GM23338 (cell line): ENCODE results near the gene MLKL. TPM values are rescaled to one million over a fixed set of nuclear protein-coding genes. Genes with fewer than 3 reads are reported as not detected.

Experiments used
- ATAC-seq: fragments of 200-7000 bp; cut with Tn5 transposase; 3 replicates; pipeline ENCODE4 v1.9.1; 2020
- DNase-seq: peaks from one replicate; pipeline ENCODE4 v3.0.0-alpha.2; 2015; ENCODE audit warnings: low spot score
- H2AFZ ChIP-seq: fragments of 200-600 bp; sonication (generic); 2 replicates; pipeline ENCODE4 v1.8.0; 2016; ENCODE audit warnings: antibody characterized with exemption, mild to moderate bottlenecking, moderate library complexity
- H3F3A ChIP-seq: fragments of 200-600 bp; sonication (generic); replicated peaks from 2 replicates; pipeline ENCODE4 v1.8.0; 2017; ENCODE audit warnings: antibody characterized with exemption, mixed run types, low read depth
- H3K27ac ChIP-seq: fragments of 200-600 bp; sonication (generic); 2 replicates; pipeline ENCODE4 v1.6.1; 2016; ENCODE audit warnings: low read depth
- H3K27me3 ChIP-seq: fragments of 200-600 bp; sonication (generic); 2 replicates; pipeline ENCODE4 v1.8.0; 2016; ENCODE audit warnings: mild to moderate bottlenecking, mixed run types, moderate library complexity; ENCODE audit not compliant: insufficient read depth
- H3K36me3 ChIP-seq: fragments of 200-600 bp; sonication (generic); 2 replicates; pipeline ENCODE4 v1.8.0; 2016; ENCODE audit warnings: mild to moderate bottlenecking; ENCODE audit not compliant: insufficient read depth
- H3K4me1 ChIP-seq: fragments of 200-600 bp; sonication (generic); 2 replicates; pipeline ENCODE4 v1.8.0; 2016; ENCODE audit warnings: mild to moderate bottlenecking, moderate library complexity; ENCODE audit not compliant: insufficient read depth
- H3K4me2 ChIP-seq: fragments of 200-600 bp; sonication (generic); 2 replicates; pipeline ENCODE4 v1.7.1; 2017; ENCODE audit warnings: mixed run types
- H3K4me3 ChIP-seq: fragments of 200-600 bp; sonication (generic); 2 replicates; pipeline ENCODE4 v1.6.1; 2016; ENCODE audit warnings: mixed run types
- H3K79me2 ChIP-seq: fragments of 200-600 bp; sonication (generic); replicated peaks from 2 replicates; pipeline ENCODE4 v1.8.0; 2017; ENCODE audit warnings: mild to moderate bottlenecking; ENCODE audit not compliant: insufficient read depth
- H3K9me2 ChIP-seq: fragments of 200-600 bp; sonication (generic); 2 replicates; pipeline ENCODE4 v1.8.0; 2017; ENCODE audit not compliant: insufficient read depth
- H4K20me1 ChIP-seq: fragments of 200-600 bp; sonication (generic); replicated peaks from 2 replicates; pipeline ENCODE4 v1.8.0; 2017; ENCODE audit warnings: mild to moderate bottlenecking; ENCODE audit not compliant: insufficient read depth
- H3K27ac Mint-ChIP-seq: 2 replicates; pipeline ENCODE4 v1.8.0; 2020; ENCODE audit warnings: inconsistent platforms, mild to moderate bottlenecking, moderate library complexity, mixed read lengths
- H3K27me3 Mint-ChIP-seq: 3 replicates; pipeline ENCODE4 v1.8.0; 2022; ENCODE audit warnings: low read depth, mild to moderate bottlenecking, moderate library complexity, mixed read lengths, inconsistent platforms; ENCODE audit not compliant: insufficient read depth, poor library complexity
- H3K36me3 Mint-ChIP-seq: 3 replicates; pipeline ENCODE4 v1.8.0; 2021; ENCODE audit warnings: low read depth, mild to moderate bottlenecking, inconsistent platforms, moderate library complexity, mixed read lengths
- H3K4me1 Mint-ChIP-seq: 3 replicates; pipeline ENCODE4 v1.8.0; 2020; ENCODE audit warnings: mild to moderate bottlenecking, inconsistent platforms, mixed read lengths
- H3K4me3 Mint-ChIP-seq: 3 replicates; pipeline ENCODE4 v1.8.0; 2021; ENCODE audit warnings: moderate library complexity, mild to moderate bottlenecking, inconsistent platforms, mixed read lengths
- H3K9me3 Mint-ChIP-seq: 3 replicates; pipeline ENCODE4 v1.8.0; 2020; ENCODE audit warnings: moderate library complexity, mild to moderate bottlenecking, inconsistent platforms, mixed read lengths
- CREB1 ChIP-seq: fragments of 250-450 bp; sonication (Bioruptor Pico); IDR thresholded peaks from 2 replicates; pipeline ENCODE4 v1.5.0; 2020; ENCODE audit warnings: low read depth, mild to moderate bottlenecking, moderate library complexity
- EZH2phosphoT487 ChIP-seq: fragments of 200-600 bp; sonication (generic); IDR thresholded peaks from one replicate; pipeline ENCODE4 v1.8.1; 2018; ENCODE audit warnings: antibody characterized with exemption; ENCODE audit not compliant: unreplicated experiment
- JUNB ChIP-seq: IDR thresholded peaks from one replicate; pipeline ENCODE4 v1.6.1; 2016; ENCODE audit warnings: antibody characterized with exemption; ENCODE audit not compliant: unreplicated experiment
- POLR2AphosphoS5 ChIP-seq: IDR thresholded peaks from 2 replicates; pipeline ENCODE4 v1.6.1; 2016; ENCODE audit warnings: antibody characterized with exemption, low read depth
- STAT1 ChIP-seq: IDR thresholded peaks from one replicate; pipeline ENCODE4 v1.6.1; 2016; ENCODE audit warnings: antibody characterized with exemption; ENCODE audit not compliant: unreplicated experiment
- ZNF114 ChIP-seq: fragments of 250-450 bp; sonication (Bioruptor Pico); IDR thresholded peaks from 2 replicates; pipeline ENCODE4 v1.5.0; 2020; ENCODE audit warnings: mild to moderate bottlenecking, moderate library complexity
- ZNF331 ChIP-seq: fragments of 250-450 bp; sonication (Bioruptor Pico); IDR thresholded peaks from 2 replicates; pipeline ENCODE4 v1.5.0; 2020; ENCODE audit warnings: low read depth, mild to moderate bottlenecking, moderate library complexity
- polyA plus RNA-seq: library from polyadenylated mRNA; unstranded; fragments of >200 nt; fragmentation: Nextera tagmentation; extraction: Ambion mirVana; gene quantifications from 2 replicates; pipeline ENCODE4 v1.2.1, GENCODE V29; 2016
- total RNA-seq: library from RNA; depleted of rRNA; stranded (reverse); fragments of >200 nt; shearing (Covaris generic); gene quantifications from 2 replicates; pipeline ENCODE4 v1.2.3, GENCODE V29; 2014
- TF ChIP-seq, protein P1 (sequence below): IDR thresholded peaks from one replicate; pipeline ENCODE4 v1.6.1; 2018; ENCODE audit warnings: antibody characterized with exemption; ENCODE audit not compliant: unreplicated experiment
- TF ChIP-seq, protein P2 (sequence below): IDR thresholded peaks from 2 replicates; pipeline ENCODE4 v1.6.1; 2016; ENCODE audit warnings: antibody characterized with exemption
- TF ChIP-seq, protein P3 (sequence below): fragments of 250-450 bp; sonication (Bioruptor Pico); IDR thresholded peaks from 2 replicates; pipeline ENCODE4 v1.5.0; 2020; ENCODE audit warnings: mild to moderate bottlenecking, moderate library complexity
- TF ChIP-seq, protein P4 (sequence below), 2 experiments: fragments of 200-600 bp in 1 of 2; sonication (generic) in 1 of 2; conservative IDR thresholded peaks; 2 replicates each; pipeline versions ENCODE4 v1.5.1 to v1.6.1; 2016 to 2017; ENCODE audit warnings: antibody characterized with exemption in 2 of 2, low read depth in 2 of 2, mild to moderate bottlenecking in 2 of 2, moderate library complexity in 1 of 2

The MLKL gene
- total and polyA plus RNA-seq, 2 experiments from 2014 or later: 5.1 to 9.7 TPM

DNA sequence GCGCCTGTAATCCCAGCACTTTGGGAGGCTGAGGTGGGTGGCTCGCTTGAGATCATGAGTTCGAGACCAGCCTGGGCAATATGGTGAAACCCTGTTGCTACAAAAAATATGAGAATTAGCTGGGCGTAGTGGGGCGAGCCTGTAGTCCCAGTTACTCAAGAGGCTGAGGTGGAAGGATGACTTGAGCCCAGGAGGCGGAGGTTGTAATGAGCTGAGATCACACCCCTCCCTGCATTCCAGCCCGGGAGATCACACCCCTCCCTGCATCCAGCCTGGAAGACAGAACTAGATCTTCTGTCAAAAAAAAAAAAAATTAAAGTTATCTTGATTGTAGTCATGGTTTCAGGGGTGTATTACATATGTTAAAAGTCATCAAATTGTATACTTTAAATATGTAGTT lies 67.0 kb downstream of the MLKL start (continued):
- TF ChIP-seq, protein P1, sequence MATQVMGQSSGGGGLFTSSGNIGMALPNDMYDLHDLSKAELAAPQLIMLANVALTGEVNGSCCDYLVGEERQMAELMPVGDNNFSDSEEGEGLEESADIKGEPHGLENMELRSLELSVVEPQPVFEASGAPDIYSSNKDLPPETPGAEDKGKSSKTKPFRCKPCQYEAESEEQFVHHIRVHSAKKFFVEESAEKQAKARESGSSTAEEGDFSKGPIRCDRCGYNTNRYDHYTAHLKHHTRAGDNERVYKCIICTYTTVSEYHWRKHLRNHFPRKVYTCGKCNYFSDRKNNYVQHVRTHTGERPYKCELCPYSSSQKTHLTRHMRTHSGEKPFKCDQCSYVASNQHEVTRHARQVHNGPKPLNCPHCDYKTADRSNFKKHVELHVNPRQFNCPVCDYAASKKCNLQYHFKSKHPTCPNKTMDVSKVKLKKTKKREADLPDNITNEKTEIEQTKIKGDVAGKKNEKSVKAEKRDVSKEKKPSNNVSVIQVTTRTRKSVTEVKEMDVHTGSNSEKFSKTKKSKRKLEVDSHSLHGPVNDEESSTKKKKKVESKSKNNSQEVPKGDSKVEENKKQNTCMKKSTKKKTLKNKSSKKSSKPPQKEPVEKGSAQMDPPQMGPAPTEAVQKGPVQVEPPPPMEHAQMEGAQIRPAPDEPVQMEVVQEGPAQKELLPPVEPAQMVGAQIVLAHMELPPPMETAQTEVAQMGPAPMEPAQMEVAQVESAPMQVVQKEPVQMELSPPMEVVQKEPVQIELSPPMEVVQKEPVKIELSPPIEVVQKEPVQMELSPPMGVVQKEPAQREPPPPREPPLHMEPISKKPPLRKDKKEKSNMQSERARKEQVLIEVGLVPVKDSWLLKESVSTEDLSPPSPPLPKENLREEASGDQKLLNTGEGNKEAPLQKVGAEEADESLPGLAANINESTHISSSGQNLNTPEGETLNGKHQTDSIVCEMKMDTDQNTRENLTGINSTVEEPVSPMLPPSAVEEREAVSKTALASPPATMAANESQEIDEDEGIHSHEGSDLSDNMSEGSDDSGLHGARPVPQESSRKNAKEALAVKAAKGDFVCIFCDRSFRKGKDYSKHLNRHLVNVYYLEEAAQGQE: no peak
- TF ChIP-seq STAT1: no peak
- no peak for TF ChIP-seq ZNF114

DNA sequence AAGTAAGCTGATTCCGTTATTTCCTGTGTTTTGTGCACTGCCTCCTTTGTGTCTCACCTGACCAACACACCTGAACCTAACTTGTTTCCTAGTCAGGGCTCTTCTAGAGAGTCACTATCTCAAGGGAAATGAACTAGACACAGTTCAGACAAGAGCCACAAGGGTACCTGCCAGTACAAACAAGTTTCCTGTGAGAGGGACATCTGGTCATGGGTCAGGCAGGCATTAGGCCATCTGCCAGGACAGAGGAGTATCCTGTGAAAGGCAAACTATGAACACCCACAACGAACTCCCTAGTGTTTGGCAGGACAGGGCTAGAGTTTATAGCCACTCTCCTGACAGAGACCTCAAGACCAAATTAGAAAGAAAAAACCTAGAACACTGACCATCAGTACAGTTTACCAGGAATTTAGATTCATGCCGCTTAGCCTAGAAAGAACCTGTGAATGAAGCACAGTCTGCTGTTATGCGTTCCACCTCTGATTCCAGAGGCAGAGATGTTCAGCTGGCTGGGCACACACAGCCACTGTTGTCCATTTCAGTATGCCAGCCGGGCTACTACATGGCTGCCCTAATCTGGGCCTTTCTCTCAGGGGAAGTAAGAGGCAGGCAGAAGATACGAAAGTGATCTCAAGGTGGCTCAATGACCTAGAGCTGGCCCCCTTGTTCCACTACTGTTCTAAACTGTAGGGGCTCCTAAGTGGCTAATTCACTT lies 73.0 kb downstream of the MLKL start:
- Mint-ChIP-seq H3K36me3 (peaks cover 97% of the 10 kb centered on the region), H3K9me3 (no peaks in the 10 kb centered on the region), H3K4me1 (peaks cover 4% of the 10 kb centered on the region; the same call in 2 of the 3 replicates), H3K27me3 (no peaks in the 10 kb centered on the region), H3K4me3 (no peak overlapping the region), H3K27ac (no peak overlapping the region)
- H3K27me3 ChIP-seq: no peaks in the 10 kb centered on the region
- H3K36me3 ChIP-seq: peaks cover 96% of the 10 kb centered on the region
- 0 out of 2 replicates have a peak, but pooled peaks cover 11% of the 10 kb centered on the region for H3K79me2 ChIP-seq
- no peak overlapping the region for H3K27ac ChIP-seq
- H3K4me1 ChIP-seq: peaks cover 5% of the 10 kb centered on the region
- H4K20me1 ChIP-seq: peaks cover 57% of the 10 kb centered on the region
- peaks cover 17% of the 10 kb centered on the region for H3F3A ChIP-seq
- no peak overlapping the region for H3K4me2 ChIP-seq
- no peak overlapping the region for H3K4me3 ChIP-seq
- ATAC-seq (no peak), DNase-seq (no peak)
- H2AFZ ChIP-seq: no peak overlapping the region
- no peaks in the 10 kb centered on the region for H3K9me2 ChIP-seq
- TF ChIP-seq, protein P2, sequence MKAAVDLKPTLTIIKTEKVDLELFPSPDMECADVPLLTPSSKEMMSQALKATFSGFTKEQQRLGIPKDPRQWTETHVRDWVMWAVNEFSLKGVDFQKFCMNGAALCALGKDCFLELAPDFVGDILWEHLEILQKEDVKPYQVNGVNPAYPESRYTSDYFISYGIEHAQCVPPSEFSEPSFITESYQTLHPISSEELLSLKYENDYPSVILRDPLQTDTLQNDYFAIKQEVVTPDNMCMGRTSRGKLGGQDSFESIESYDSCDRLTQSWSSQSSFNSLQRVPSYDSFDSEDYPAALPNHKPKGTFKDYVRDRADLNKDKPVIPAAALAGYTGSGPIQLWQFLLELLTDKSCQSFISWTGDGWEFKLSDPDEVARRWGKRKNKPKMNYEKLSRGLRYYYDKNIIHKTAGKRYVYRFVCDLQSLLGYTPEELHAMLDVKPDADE: no peak
- no peak for TF ChIP-seq STAT1
- no peak for TF ChIP-seq EZH2phosphoT487
- TF ChIP-seq JUNB: no peak
- TF ChIP-seq, protein P3, sequence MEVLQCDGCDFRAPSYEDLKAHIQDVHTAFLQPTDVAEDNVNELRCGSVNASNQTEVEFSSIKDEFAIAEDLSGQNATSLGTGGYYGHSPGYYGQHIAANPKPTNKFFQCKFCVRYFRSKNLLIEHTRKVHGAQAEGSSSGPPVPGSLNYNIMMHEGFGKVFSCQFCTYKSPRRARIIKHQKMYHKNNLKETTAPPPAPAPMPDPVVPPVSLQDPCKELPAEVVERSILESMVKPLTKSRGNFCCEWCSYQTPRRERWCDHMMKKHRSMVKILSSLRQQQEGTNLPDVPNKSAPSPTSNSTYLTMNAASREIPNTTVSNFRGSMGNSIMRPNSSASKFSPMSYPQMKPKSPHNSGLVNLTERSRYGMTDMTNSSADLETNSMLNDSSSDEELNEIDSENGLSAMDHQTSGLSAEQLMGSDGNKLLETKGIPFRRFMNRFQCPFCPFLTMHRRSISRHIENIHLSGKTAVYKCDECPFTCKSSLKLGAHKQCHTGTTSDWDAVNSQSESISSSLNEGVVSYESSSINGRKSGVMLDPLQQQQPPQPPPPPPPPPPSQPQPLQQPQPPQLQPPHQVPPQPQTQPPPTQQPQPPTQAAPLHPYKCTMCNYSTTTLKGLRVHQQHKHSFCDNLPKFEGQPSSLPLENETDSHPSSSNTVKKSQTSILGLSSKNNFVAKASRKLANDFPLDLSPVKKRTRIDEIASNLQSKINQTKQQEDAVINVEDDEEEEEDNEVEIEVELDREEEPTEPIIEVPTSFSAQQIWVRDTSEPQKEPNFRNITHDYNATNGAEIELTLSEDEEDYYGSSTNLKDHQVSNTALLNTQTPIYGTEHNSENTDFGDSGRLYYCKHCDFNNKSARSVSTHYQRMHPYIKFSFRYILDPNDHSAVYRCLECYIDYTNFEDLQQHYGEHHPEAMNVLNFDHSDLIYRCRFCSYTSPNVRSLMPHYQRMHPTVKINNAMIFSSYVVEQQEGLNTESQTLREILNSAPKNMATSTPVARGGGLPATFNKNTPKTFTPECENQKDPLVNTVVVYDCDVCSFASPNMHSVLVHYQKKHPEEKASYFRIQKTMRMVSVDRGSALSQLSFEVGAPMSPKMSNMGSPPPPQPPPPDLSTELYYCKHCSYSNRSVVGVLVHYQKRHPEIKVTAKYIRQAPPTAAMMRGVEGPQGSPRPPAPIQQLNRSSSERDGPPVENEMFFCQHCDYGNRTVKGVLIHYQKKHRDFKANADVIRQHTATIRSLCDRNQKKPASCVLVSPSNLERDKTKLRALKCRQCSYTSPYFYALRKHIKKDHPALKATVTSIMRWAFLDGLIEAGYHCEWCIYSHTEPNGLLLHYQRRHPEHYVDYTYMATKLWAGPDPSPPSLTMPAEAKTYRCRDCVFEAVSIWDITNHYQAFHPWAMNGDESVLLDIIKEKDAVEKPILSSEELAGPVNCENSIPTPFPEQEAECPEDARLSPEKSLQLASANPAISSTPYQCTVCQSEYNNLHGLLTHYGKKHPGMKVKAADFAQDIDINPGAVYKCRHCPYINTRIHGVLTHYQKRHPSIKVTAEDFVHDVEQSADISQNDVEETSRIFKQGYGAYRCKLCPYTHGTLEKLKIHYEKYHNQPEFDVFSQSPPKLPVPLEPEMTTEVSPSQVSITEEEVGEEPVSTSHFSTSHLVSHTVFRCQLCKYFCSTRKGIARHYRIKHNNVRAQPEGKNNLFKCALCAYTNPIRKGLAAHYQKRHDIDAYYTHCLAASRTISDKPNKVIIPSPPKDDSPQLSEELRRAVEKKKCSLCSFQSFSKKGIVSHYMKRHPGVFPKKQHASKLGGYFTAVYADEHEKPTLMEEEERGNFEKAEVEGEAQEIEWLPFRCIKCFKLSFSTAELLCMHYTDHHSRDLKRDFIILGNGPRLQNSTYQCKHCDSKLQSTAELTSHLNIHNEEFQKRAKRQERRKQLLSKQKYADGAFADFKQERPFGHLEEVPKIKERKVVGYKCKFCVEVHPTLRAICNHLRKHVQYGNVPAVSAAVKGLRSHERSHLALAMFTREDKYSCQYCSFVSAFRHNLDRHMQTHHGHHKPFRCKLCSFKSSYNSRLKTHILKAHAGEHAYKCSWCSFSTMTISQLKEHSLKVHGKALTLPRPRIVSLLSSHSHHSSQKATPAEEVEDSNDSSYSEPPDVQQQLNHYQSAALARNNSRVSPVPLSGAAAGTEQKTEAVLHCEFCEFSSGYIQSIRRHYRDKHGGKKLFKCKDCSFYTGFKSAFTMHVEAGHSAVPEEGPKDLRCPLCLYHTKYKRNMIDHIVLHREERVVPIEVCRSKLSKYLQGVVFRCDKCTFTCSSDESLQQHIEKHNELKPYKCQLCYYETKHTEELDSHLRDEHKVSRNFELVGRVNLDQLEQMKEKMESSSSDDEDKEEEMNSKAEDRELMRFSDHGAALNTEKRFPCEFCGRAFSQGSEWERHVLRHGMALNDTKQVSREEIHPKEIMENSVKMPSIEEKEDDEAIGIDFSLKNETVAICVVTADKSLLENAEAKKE (CRISPR knock-in tag): no peak
- no peak for TF ChIP-seq POLR2AphosphoS5
- TF ChIP-seq CREB1 (CRISPR knock-in tag): no peak
- TF ChIP-seq ZNF331 (CRISPR knock-in tag): no peak
- TF ChIP-seq, protein P4, sequence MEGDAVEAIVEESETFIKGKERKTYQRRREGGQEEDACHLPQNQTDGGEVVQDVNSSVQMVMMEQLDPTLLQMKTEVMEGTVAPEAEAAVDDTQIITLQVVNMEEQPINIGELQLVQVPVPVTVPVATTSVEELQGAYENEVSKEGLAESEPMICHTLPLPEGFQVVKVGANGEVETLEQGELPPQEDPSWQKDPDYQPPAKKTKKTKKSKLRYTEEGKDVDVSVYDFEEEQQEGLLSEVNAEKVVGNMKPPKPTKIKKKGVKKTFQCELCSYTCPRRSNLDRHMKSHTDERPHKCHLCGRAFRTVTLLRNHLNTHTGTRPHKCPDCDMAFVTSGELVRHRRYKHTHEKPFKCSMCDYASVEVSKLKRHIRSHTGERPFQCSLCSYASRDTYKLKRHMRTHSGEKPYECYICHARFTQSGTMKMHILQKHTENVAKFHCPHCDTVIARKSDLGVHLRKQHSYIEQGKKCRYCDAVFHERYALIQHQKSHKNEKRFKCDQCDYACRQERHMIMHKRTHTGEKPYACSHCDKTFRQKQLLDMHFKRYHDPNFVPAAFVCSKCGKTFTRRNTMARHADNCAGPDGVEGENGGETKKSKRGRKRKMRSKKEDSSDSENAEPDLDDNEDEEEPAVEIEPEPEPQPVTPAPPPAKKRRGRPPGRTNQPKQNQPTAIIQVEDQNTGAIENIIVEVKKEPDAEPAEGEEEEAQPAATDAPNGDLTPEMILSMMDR (conservative IDR thresholded peaks at IDR 0.05; ENCODE audit: low read depth in 2 of 2): no peak
- no peak for TF ChIP-seq ZNF114
